ENCODE measurements around the gene UTS2B. TPM values are rescaled to one million over a fixed set of nuclear protein-coding genes. Genes with fewer than 3 reads are reported as not detected.
"Not testable (repeated sequence)": the region's sequence is repeated elsewhere in the genome, so short reads cannot be mapped to it uniquely, and the experiment has no call there.

The UTS2B gene
- total RNA-seq, 2 donors from 2014 or later: 0.81 TPM; not detected in 1

- no peak overlapping the region for H3K4me3 ChIP-seq
- no peak for DNase-seq (ENCODE audit: low spot score)
- H3K9me3 ChIP-seq: no peaks in the 10 kb centered on the region
- no peaks in the 10 kb centered on the region for H3K4me1 ChIP-seq (ENCODE audit: control insufficient read depth in 1 of 2, low read depth in 2 of 2)
- no peak for ATAC-seq (ENCODE audit: insufficient number of reproducible peaks, low FRiP score, low read depth)
- H3K27ac ChIP-seq: no peak overlapping the region
- H3K36me3 ChIP-seq: no peaks in the 10 kb centered on the region
- H3K27me3 ChIP-seq (replicated peaks; ENCODE audit: insufficient read depth): no peaks in the 10 kb centered on the region
- TF ChIP-seq, protein P1, sequence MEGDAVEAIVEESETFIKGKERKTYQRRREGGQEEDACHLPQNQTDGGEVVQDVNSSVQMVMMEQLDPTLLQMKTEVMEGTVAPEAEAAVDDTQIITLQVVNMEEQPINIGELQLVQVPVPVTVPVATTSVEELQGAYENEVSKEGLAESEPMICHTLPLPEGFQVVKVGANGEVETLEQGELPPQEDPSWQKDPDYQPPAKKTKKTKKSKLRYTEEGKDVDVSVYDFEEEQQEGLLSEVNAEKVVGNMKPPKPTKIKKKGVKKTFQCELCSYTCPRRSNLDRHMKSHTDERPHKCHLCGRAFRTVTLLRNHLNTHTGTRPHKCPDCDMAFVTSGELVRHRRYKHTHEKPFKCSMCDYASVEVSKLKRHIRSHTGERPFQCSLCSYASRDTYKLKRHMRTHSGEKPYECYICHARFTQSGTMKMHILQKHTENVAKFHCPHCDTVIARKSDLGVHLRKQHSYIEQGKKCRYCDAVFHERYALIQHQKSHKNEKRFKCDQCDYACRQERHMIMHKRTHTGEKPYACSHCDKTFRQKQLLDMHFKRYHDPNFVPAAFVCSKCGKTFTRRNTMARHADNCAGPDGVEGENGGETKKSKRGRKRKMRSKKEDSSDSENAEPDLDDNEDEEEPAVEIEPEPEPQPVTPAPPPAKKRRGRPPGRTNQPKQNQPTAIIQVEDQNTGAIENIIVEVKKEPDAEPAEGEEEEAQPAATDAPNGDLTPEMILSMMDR (IDR thresholded peaks at IDR 0.05): no peak
Measured at GRCh38 chr3:191255156-191255555, 75.2 kb downstream of the UTS2B start.

DNA sequence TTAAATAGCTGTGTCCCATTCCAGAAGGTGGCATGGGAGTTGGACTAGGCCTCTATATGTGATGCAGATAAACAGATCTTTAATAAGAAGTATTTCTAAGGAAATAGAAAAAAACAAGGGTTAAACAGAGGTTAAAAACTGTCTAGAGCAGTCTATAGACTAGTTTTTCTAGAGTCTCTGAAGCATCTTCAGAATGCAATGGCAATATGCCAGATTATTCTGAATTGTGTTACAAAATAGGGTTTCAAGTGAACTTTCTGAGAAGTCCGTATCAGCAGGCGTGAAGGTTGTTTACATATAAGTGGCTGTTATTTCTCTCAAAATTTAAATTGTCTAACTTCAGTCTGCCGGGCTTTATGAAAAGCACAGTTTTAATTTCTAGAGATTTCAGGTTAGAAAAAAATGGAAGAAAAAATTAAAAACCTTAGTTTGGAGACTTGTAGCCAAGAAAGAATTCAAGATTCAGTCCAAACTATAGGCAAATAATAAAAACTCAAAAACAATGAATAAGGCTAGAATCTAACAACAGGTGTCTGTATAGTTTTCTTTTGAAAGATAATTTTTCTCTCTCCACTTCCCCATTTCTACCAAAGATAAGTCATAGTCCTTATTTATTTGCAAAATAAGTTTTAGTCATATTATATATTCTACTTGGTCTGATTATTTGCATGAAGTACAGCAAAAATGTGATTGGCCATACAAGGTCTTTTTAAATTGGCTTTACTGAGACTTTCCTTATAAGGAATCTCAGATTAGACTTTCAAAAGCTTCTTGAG, 76.0 kb downstream of the UTS2B start:
- DNase-seq (ENCODE audit: low spot score) (no peak), ATAC-seq (ENCODE audit: insufficient number of reproducible peaks, low FRiP score, low read depth) (no peak)
- no peak overlapping the region for H3K27ac ChIP-seq
- H3K27me3 ChIP-seq (replicated peaks; ENCODE audit: insufficient read depth): no peaks in the 10 kb centered on the region
- no peaks in the 10 kb centered on the region for H3K9me3 ChIP-seq
- H3K4me3 ChIP-seq: no peak overlapping the region
- TF ChIP-seq, protein P1 (IDR thresholded peaks at IDR 0.05): no peak
- no peaks in the 10 kb centered on the region for H3K4me1 ChIP-seq (ENCODE audit: control insufficient read depth in 1 of 2, low read depth in 2 of 2)
- no peaks in the 10 kb centered on the region for H3K36me3 ChIP-seq

GRCh38 chr3:191253089-191253799, 77.1 kb downstream of the UTS2B start:
- Histone ChIP-seq H3K4me3 (no peak overlapping the region), H3K4me1 (ENCODE audit: control insufficient read depth in 1 of 2, low read depth in 2 of 2) (no peaks in the 10 kb centered on the region), H3K27ac (no peak overlapping the region), H3K9me3 (no peaks in the 10 kb centered on the region), H3K36me3 (no peaks in the 10 kb centered on the region), H3K27me3 (replicated peaks; ENCODE audit: insufficient read depth) (no peaks in the 10 kb centered on the region)
- ATAC-seq (ENCODE audit: insufficient number of reproducible peaks, low FRiP score, low read depth): no peak
- TF ChIP-seq, protein P1 (IDR thresholded peaks at IDR 0.05): no peak
- no peak for DNase-seq (ENCODE audit: low spot score)

DNA sequence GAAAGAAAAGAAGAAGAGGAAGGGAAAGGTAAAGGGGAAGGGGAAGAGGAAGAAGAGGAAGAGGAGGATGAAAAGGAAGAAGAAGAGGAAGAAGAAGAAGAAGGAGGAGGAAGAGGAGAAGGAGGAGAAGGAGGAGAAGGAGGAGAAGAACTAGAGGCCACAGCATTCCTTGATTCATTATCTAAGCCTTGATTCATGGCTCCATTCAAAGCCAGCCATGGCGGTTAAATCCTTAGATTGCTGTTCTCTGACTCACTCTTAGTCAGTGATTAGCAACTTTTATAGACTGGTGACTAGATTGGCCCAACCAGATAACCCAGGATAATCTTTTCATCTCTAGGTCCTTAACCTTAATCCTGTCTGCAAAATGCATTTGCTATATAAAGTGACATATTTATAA, 83.7 kb downstream of the UTS2B start:
- DNase-seq (ENCODE audit: low spot score) (no peak), ATAC-seq (ENCODE audit: insufficient number of reproducible peaks, low FRiP score, low read depth) (no peak)
- Histone ChIP-seq H3K4me1 (ENCODE audit: control insufficient read depth in 1 of 2, low read depth in 2 of 2) (no peaks in the 10 kb centered on the region), H3K36me3 (no peaks in the 10 kb centered on the region), H3K9me3 (no peaks in the 10 kb centered on the region), H3K4me3 (no peak overlapping the region), H3K27ac (no peak overlapping the region), H3K27me3 (replicated peaks; ENCODE audit: insufficient read depth) (no peaks in the 10 kb centered on the region)
- TF ChIP-seq, protein P1 (IDR thresholded peaks at IDR 0.05): no peak

DNA sequence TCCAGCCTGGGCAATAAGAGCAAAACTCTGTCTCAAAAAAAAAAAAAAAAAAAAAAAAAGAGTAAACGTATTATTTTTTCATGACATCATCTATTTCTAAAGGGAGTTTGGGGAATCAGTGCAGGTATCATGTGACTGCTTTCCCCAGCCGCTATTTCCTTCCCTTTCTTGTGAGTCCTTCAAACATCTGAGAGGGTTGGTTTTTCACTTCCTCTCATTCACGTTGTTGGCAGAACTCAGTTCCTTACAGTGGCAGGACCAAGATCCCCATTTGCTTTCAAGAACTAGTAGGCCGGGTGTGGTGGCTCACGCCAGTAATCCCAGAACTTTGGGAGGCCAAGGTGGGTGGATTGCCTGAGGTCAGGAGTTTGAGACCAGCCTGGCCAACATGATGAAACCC, 84.3 kb downstream of the UTS2B start:
- not testable (repeated sequence) for ATAC-seq (ENCODE audit: insufficient number of reproducible peaks, low FRiP score, low read depth); H3K4me1 ChIP-seq (ENCODE audit: control insufficient read depth in 1 of 2, low read depth in 2 of 2); H3K4me3 ChIP-seq; DNase-seq (ENCODE audit: low spot score); H3K9me3 ChIP-seq; H3K27ac ChIP-seq; H3K27me3 ChIP-seq (replicated peaks; ENCODE audit: insufficient read depth); H3K36me3 ChIP-seq
